HG03064 (cell line): ENCODE results near the gene PAX6.

Experiments used
- ATAC-seq: cut with Tn5 transposase; IDR thresholded peaks from one replicate; pipeline ENCODE4 v1.9.1; 2021; ENCODE audit warnings: low read depth; ENCODE audit not compliant: unreplicated experiment

Gene PAX6

GRCh38 chr11:31810779-31811647 lies at the start of gene PAX6:
TSS of gene PAX6 (minus strand) at chr11:31811322. CDS start at chr11:31806411, 4,911 bp downstream.
- ATAC-seq = peak; percentile 57

DNA sequence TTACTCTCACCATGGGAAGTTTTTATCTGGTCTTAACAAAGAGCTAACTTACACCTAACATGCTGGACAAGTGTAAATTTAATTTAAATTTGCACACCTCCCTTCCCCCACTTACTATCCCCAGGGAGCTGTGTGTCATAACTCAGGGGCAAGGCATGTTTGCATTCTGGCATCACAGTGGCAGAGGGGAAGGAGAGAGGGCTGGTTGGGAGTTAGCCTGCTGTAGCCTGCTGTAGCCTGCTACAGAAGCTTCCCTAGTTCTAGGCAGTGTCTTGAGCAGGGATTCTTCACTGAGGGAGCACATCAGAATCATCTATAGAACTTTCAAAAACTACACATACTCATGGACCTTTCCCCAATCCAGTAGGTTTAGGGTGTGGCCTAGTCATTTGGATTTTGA lies 49.3 kb upstream of the PAX6 start:
- ATAC-seq = no peak

- no peak for ATAC-seq
These were observed 45.1 kb upstream of the PAX6 start for GRCh38 chr11:31856248-31856647.

- ATAC-seq = no peak
These were observed 44.3 kb upstream of the PAX6 start for GRCh38 chr11:31855466-31855865.

- no peak for ATAC-seq
These were observed 39.2 kb upstream of the PAX6 start for GRCh38 chr11:31850365-31850764.

DNA sequence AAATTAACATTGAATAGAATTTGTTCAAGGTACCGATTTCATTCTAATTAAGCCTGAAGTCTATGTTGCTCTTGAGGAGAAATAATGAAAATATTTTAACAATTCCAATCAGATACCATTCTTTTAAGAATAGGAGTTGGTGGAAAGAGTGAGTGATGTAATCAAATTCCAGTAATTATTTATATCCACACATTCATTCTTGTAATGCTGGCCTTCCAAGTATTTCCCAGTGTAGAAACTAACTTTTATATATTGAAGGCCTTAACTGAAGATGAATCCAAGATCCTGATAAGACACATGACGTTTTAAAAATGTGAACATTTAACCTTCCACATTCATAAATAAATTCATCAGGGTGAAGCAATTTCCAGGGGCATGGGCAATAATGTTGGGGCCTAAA lies 36.6 kb upstream of the PAX6 start:
- no peak for ATAC-seq

GRCh38 chr11:31845331-31845730 lies 34.2 kb upstream of the PAX6 start:
- no peak for ATAC-seq

GRCh38 chr11:31844351-31844750 lies 33.2 kb upstream of the PAX6 start:
- ATAC-seq = no peak

- no peak for ATAC-seq
These were observed 30.3 kb upstream of the PAX6 start for GRCh38 chr11:31841435-31841834.

GRCh38 chr11:31834237-31834636 lies 23.1 kb upstream of the PAX6 start:
- no peak for ATAC-seq

GRCh38 chr11:31830406-31830805 lies 19.3 kb upstream of the PAX6 start:
- no peak for ATAC-seq

DNA sequence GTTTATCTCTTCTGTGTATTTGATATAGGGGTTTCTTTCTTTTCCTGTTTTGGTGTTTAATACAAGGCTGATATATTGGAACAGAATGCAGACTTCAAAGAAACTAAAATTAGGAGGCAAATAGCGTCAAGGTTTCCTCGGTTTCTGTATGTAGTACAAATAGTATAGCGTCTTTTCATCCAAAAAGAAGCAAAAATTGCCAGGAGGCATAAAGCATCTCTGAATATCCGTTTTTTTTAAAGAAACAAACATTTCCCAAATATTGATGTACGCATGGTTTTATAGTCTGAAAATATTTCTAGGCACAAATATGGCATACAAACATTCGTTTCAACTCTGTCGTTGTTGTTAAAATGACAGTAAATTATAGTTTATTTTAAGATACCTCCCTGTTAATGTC lies 17.1 kb upstream of the PAX6 start:
- ATAC-seq = no peak

DNA sequence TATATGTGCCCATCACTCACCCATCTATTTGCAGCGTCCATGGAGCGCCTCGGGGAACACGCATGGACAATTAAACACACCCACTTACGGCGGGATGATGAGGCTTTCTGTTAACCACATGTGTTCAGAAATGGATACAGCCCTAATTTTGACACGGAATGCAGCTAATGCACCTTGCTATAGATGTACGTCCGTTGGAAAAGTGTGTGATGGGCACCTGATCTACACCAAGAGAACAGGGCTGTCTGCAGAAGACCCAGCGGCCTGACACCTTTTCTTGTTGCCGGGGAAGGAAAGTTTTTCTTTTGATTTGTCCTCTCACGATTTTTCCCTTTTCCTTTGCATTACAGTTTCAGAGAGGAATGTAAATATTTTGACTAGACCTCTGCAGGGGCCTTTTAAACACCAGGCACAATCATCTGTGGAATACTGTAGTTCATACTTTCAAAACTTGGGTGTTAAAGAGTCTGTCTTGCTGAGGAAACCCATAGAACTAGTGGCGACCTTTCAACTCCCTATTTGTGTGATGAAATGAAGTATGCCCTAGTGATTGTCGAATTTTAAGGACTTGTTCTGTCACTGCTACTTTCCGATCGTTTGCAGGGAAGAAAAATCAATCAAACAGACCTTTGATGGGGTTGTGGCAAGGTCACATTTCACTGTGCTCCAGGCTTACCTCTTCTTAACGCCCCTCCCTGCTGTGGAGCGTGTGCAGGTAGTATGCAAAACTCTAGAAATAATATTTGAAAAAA lies 16.5 kb upstream of the PAX6 start:
- ATAC-seq = no peak

DNA sequence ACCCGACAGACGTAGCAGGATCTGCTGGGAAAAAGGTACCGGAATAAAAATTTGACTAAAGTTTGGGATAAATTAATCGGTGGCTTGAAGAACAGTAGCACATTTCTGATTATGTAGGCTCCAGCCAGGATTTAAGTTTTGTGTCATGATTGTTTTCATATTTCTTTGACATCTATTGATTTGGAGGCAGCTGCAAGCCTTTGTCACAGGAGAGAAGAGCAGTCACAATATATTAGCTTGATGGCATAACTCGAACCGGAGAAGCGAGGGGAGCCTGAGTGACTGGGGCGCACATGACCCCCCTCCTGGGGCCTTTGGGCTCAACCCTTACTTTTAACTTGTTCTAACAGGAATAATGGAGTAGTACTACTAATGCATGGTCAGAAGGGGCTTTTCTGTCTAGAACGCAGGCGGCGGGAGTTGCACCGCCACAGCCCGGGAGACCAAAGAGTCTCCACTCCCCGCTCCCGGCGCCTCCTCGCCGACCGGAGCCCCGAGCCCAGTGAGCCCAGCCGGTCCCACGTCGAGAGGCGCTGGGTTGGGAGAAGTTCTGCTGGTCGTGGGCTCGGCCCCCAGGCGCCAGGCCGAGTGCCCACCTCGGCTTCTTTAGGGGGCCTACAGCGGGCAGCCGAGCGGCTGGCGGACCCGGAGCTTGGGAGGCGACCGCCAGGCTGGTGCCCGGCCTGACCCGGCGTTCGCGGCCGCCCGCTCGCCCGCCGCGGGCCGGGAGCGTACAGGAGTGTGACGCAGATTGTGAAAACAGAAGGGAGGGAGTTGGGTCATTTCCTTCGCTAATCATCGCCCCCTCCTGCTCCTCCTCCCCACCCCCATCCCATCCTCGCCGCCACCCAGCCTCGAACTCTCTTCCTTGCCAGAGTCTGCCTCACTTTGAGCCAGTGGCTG lies 15.7 kb upstream of the PAX6 start:
- ATAC-seq = no peak

DNA sequence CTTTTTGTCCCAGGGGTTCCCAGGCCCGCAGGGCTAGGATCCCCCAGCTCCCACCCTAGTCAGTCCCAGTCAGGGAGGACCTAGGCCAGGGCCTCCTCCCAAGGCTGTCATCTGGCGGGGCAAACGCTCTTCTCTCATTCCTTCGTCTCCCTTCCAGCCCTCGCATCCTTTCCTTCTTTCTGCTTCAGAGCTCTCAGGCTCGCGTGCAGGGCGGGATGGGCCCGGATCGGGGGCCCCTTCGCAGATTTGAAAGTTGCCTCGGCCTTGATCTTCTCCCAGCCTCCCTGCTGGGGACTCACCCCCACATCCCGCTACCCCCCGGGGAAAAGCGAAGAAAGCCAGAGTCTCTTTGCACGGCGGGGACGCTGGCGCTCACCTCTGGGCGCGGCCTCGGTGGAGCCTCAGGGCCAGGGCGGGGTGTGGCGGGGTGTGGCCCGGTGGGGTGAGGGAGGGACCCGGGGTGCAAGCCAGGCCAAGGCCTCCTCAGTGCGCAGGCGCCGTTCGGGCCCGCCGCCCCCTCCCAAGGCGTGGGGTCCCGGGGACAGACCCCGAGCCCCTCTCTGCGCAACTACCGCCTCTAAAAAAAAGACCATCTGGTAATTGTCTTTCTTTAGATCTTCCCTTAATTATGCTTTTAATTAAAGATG lies 14.8 kb upstream of the PAX6 start:
- no peak for ATAC-seq

- no peak for ATAC-seq
These were observed 14.0 kb upstream of the PAX6 start for GRCh38 chr11:31824879-31825837.

DNA sequence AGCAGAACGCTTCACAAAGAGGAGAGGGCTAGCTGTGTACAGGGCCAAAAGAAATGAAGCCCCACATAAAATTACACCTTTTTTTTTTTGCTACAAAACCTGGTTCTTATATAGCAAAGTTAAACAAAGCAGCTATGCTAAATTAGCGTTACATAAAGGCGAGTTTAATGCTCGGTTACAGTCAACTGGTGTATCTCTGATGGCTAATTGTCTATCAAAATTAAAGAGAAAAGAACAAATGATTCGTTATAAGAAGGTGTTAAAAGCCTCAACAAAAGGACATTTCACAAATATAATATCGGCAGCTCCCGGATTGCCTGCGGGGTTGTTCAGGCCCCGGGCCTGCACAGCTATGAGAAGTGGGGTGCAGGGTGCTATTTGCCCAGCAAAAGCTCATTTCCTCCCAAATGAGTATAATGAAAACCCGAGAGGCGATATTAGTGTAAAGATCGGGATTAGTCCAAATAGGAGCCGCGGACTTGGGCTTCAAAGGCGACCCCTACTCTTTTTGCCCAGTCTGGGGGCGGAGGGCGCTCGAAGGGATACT lies 13.3 kb upstream of the PAX6 start:
- no peak for ATAC-seq

- no peak for ATAC-seq
These were observed 12.7 kb upstream of the PAX6 start for GRCh38 chr11:31823644-31824331.
